GM19025 (cell line): ENCODE data around the gene DCDC2C.

Experiments used
- ATAC-seq: cut with Tn5 transposase; IDR thresholded peaks from one replicate; pipeline ENCODE4 v1.9.1; 2021; ENCODE audit warnings: mild to moderate bottlenecking, low read depth, moderate library complexity; ENCODE audit not compliant: unreplicated experiment

Gene DCDC2C

DNA sequence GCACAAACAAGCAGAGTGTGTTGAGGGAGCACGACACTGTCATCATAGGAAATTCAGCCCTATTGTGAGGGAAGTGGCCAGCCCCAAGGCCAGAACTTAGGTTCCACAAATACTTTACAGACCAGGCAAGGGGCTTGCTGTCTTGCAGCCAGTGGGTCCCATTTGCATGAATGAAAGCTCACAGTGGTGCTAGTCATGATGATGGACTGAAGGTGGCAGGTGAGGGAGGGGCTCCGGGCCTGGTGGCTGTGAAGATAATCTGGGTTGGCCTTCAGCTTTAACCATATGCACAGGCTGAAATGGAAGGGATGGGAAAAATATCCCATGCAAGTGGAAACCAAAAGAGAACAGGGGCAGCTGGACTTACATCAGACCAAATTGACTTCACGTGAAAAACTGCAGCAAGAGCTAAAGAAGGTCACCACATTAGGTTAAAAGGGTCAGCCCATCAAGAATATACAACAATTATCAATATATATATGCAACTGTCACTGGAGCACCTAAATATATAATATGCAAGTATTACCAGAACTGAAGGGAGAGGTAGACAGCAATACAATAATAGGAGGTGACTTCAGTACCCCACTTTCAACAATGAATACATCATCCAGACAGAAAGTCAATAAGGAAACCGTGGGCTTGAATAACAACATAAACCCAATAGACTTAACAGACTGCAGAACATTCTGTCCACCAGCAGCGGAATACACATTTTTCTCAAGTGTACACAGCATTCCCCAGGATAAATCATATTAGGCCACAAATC is 39.6 kb downstream of the DCDC2C start:
- ATAC-seq = no peak

DNA sequence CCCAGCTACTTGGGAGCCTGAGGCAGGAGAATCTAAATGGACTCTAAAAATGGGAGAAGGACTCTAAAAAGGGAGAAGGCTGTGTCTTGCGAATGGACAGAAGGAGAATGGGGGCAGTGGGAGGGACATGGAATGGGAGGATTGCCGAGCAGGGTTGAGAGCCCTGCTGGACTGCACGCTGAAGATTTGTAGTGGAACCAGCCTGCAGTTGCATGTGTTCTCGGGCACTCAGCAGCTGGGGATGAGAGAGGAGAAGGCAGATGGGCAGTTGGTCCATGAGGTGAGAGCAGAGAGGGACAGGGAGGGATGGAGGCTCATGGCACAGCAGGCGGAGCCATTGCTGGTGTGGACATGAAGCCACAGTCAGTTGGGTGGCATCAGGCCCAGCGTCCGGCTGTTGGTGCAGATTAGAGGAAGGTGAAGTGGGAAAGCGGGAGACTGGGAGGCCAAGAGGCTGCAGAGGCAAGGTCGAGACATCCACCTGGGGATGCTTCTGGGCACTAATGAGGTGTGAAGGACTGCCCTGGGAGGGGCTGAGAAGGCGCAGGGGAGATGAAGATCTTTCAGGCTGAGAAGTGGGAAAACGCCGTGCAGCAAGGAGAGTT is 40.7 kb downstream of the DCDC2C start:
- ATAC-seq = no peak

DNA sequence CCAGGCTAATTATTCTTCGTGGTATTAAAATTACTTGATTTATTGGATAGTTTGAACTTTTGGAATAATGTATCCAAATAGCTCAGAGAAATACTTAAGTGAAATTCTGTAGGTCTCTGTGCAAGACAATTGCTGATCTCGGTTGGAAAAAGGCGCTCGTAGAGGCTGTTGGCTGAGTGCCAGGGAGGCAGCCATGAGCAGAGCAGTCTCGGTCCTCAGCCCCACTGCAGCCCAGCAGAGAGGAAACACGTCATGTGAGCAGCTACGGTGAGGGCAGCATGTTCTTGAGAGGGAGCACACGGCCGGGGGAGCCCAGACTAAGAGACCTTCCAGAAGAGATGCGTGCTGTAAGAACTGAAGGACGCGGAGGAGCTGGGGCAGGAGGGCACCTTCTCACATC is 42.5 kb downstream of the DCDC2C start:
- no peak for ATAC-seq

DNA sequence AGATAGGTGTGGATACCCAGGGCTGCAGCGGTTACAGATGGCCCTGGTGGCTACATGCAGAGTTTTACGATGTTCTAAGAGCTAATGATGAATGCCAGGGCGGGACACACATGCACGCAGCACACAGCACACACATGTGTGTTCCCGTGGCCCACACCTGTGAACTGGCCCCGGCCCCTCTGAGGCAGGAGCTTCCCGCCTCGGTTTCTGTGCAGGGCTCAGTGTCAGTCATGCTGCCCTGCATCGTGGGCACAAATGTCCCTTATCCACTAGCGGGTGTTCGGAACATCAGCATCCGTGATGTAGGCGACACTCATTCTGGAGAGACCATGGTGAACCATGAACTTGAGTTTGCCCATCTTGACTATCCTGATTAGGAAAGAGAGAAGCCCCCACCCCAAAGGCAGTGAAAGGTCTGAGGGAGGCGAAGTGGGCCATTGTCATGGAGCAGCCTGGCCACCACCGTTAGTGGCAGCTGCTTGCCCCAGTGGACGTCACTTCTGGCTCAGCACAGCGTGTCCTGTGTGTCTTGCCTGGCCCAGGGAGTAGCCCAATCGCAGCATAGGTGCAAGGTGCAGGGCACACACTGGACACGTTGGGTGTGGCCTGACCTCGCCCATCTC is 43.8 kb downstream of the DCDC2C start:
- ATAC-seq = no peak

DNA sequence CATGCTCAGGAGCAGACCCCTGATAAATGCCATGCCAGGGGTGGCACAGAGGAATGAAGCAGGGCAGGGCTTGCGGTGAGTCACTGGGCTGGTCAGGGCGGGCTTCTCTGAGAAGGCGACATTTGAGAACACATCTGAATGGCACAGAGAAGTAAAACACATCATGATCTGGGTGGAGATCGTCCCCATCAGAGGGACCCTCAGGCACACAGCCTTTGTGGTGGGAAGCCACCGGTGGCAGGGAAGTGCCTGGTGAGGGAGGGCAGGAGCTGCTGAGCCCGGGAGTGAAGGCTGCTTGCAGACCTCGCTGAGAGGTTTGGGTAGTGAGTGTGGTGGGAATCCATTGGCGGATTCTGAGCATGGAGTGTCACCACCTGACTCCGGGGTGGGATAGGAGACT is 44.5 kb downstream of the DCDC2C start:
- no peak for ATAC-seq

DNA sequence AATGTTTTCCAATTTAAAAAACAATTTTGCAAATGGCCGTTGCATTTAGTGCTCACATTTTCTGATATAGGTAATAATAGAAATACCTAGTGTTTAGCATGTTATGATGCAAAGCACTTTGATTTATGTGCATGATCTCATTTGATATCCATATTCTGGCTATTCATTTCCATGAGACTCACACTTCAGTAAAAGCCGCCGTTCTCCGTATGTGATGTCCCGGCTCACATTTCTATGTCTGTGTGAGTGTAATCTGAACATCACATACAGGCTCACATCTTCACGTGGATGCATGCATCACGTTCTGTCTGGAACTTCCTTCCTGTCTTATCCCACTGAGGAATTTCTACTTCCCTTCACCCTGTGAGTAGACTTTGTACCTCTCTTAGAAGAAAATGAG is 45.8 kb downstream of the DCDC2C start:
- ATAC-seq = no peak

DNA sequence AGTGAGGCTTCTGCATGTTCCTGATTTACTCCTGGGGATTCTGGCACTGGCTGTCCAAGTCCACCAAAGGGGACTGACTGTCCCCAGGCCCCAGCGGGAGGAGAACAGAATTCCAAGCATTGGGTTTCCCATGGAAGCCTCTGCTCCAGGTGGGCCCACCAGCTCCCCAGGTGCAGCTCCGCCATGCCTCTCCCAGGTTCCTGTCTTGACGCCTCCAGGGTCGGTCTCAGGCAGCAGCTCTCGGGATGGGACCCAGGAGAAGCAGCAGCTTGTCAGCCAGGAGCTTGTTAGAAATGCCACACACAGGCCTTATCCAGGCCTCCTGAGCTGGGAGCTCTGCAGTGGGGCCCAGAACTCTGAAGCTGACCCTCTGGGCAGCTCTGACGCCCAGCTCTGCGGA is 47.9 kb downstream of the DCDC2C start:
- ATAC-seq = no peak

DNA sequence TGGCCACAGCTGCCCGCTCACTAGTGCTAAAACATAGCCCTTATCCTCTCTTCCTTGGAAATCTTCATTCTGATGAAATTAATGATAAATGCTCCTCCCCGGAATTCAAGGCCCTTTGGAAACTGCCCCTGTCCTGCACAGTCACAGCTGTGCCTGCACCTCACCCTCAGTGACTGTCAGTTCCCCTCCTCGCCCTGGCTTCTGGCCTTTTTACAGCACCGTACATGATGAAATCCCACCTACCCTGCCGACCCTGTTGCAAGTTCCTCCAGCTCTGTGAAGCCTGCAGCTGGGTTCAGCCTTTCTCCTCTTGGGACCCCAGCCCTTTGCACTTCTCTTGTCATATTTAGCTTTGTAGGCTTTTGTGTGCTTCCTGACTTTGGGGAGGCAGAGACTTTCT is 48.4 kb downstream of the DCDC2C start:
- no peak for ATAC-seq

DNA sequence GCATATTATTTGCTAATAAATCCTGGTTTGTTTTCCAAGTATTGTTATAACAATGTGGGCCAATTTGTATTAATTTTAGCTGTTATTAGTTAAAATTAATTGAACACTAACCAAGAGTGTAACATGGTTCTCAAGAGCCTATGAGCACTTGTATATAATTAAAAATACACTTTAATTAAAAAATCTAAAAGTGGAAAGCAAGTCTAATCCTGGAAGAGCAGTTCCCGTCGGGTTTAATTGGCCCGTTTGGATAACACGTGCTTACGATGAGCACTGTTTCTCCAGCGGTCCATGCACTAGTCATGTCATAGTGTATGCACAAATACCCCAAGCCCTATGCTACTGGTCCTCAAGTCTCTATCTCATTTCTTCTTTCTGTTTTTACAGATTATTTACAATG is 49.0 kb downstream of the DCDC2C start:
- ATAC-seq = no peak

DNA sequence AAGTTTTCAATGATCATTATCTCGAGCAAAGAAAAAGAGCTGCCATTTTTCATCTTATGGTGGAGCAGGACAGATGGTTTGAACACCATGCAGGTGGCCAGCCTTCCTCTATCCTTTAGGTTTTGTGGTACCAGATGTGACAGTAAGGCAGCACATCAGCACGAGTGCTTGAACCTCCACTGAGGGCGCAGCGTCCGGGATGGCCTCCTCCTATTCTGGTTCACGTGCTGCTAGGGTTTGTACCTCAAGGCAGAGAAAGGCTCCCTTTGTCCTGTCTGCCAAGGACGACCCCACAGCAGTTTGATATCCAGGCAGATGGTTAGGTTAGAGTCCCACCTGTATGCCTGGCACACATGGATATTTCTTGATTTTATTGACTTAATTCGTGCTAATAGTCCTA is 50.2 kb downstream of the DCDC2C start:
- ATAC-seq = no peak

DNA sequence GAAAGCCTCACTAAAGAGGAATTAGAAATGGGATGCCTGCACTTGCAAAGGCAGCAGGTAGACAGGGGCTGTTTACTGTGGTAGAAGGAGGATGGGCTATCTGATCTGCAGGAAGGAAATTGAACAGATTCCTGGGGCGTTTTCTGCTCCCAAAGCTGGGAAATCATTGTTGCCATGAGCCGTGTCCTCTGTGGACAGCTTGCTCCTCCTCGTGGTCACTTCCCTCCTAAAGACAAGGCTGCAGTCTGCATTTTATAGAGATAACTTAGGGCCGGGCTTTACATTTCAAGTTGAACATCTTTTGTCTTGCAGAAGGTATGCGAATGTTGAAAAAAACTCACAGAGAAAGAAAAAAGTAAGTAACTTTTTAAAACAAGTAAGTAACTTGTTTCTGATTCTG is 50.9 kb downstream of the DCDC2C start:
- ATAC-seq = no peak

DNA sequence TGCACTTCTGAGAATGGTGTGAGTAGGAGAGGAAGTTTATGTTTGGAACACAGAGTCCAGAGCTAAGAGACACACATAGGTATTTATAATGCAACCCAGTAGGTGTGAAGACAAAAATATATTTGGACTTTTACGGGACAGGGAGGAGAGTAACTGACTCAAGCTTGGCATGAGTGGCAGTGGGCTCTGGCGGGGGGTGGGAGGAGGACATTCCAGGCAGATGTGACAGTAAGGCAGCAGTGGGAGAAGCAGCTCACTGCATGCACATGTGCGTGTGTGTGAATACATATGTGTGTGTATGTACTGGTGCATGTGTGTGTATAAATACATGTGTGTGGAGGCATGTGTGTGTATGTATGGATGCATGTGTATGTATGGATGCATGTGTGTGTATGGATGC is 51.4 kb downstream of the DCDC2C start:
- no peak for ATAC-seq

DNA sequence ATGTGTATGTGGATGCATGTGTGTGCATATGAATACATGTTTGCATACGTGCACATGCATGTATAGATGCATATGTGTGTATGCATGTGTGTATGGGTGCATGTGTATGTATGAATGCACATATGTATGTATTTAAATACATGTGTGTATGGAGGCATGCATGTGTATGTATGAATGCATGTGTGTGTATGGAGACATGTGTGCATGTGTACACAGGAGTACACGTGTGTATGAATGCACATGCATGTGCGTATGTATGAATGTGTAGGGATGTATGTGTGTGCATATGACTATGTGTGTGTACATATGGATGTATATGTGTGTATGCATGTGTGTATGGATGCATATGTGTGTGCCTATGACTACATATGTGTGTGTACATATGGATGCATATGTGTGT is 51.9 kb downstream of the DCDC2C start:
- no peak for ATAC-seq

DNA sequence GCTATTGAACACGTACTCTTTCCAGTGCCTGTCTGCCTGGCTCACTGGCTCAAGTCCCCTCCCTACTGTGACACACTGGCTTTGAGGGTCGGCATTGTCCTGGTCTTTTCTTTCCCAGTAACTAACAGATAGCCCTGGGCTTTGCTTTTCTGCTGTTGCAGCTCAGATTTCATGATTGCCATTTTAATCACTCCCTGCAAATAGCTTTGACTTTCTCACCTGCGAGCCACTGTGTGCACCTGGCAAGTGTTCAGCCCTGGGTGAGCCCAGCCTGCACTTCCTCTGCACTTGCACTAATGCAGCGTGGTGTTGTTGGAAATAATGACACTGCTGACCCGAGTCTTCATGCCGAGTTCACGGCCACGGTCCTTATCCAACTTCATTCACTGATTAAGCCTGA is 52.9 kb downstream of the DCDC2C start:
- no peak for ATAC-seq

DNA sequence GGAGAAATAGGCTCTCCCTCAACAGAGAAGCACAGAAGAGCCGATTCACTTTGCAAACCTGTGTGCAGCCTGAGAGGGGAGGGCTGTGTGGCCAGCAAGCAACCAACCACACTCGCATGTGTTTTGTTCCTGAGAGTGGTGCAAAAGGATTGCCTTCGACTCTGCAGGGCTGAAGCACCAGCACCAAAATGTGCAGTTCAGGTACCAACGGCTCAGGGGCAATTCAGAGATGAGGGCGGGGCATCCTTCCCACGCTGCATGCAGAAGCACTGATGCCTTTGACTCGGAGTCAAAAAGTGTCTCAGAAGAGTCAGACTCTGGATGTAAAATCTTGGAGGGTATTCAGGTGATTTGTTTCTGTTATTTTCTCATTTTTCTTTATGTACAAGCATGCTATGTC is 55.5 kb downstream of the DCDC2C start:
- ATAC-seq = no peak

DNA sequence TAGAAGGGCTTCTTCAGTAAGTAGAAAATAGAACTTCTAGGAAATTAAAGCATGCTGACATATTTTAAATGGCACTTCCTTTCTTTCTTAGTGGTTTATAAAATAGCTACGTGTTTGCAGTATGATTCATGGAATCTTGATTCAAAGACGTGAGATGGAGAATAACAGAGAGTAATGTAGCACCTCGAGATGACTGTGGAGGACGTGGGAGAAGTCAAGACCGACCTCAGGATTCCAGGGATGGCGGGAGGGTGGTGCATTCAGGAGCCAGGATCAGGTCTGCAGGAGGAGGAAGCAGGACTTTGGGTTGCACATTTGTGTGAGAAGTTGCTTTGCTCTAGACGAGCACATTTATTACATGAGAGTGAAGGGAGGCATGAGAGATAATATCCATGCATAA is 56.0 kb downstream of the DCDC2C start:
- no peak for ATAC-seq

DNA sequence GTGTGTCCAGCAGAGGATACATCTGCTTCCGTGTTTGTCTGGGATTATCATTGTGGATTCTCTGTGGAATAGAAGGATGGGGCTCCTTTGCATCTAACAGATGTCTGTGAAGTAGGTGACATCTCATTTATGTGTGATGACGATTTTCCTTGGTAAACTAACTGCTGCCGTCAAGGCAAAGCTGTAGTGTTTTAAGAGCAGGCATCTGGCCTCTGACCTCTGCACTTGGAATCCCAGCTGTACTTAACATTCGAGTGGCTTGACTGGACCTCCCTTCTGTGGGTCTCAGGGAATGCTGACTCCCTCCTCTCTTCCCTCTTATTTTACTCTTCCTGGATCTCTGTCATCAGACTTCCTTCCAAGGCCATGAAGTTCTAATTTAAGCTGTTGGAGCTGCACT is 56.4 kb downstream of the DCDC2C start:
- no peak for ATAC-seq

DNA sequence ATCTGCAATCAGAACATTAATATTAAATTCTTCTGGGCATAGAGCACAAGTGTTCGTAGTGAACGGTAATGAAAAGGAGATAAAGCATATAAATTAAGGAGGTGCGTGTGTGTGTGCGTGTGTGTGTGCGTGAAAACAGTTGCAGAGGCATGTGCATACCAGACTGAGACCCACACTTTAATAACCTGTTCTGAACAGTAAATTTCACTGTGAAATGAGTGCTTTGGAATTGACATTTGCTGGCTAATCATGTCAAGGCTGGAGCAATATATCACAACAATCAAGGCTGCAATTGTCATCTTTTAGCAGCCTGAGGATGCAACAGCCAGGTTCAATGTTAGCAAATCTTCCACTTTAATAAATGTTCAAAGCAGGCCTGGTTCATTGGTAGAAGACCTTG is 57.9 kb downstream of the DCDC2C start:
- no peak for ATAC-seq

DNA sequence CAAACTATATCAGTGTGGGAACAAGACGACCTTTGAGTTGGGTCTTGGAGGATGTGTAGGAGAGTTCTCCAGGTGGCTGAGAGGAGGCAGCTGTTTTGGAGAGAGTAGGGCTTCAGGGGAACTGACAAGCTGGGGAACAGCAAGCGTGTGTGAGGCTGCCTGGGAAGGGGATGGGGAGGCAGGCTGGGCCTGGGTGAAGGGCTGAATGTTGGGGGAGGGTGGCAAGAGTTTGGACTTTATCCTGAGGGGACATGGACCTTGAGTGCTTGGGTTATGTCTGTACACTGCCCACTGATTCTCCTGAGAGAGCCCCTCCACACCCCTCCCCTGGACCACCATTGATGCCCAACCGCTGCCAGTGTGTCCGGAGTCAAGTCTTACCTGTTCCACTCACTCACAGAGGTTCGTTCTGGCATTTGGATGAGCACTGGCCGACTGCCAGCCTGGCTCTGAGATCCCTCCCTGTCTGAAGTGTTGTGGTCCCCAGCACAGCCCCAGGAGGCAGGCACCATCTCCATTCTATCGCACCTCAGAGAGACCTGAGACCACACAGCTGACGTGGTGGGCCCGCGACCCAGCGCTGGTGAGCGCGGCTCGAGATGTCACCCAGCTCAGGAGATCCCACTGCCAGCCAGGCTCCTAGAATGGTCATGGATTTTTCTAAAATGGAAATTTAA is 59.5 kb downstream of the DCDC2C start:
- no peak for ATAC-seq

DNA sequence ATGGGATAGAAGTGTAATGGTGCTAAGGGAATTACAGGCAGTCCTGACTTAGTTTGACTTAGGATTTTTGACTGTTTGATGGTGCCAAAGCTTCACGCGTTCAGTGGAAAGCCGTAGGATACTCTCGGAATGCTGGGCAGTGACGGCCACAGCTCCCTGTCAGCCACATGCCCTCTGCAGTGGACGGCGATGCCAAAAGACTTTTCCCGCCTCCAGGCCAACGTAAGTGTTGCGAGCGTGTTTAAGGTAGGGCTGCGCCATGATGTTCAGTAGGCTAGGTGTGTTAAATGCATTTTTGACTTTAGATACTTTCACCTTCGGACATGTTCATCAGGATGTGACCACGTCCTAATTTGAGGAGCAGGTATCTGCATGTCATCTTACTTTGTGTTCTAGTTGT is 63.4 kb downstream of the DCDC2C start:
- ATAC-seq = no peak

DNA sequence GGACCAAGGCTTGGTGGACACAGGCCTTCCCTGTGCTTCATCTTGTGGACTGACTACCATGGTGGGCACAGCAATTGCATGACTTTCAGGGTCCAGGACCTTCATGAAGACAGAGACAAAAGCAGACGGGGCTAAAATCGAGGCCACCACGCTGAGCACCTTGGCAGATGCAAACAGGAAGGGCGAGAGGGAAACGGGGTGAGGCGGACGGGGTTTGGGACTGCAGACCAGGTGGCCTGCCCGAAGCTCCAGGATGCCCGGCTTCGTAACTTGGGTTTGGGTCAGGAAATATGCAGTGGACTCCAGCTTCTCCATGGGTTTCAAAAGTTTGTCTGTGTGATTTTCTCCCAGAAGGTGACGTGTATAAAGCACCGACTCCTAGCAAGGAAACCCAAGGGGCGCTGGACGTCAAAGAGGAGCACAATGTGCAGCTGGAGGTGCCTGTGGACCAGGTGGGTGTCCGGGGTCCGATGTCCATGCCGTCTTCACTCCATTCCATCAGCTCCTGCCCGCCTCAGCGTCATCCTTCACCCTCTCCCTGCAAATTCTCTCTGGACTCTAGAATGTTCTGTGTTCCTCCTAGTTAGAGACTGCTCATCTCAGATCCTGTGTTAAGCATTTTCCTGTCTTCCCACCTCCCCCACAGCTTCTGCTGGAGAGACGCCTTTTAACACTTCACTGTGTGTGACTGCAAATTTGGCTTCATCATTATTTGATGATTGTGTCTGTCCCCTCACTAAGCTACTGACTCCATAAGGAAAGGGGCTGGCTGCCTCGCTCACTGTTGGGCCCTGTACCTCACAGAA is 65.8 kb downstream of the DCDC2C start:
- no peak for ATAC-seq
